NCI-H69 (cell line): ENCODE results near the gene P2RY11.

ENCODE experiments used
- DNase-seq: peaks from one replicate; lab custom pipeline; 2025; lab: John Stamatoyannopoulos, UW

Gene P2RY11

GRCh38 chr19:10111405-10111811 lies at the start of gene P2RY11:
Gene P2RY11 (plus strand): TSS chr19:10111693. CDS start chr19:10111722, 29 bp downstream.
- DNase-seq: no peak

GRCh38 chr19:10061717-10062310 lies 49.7 kb upstream of the P2RY11 start:
- DNase-seq: no peak

GRCh38 chr19:10068205-10068604 lies 43.3 kb upstream of the P2RY11 start:
- no peak for DNase-seq

- no peak for DNase-seq
These were observed 42.4 kb upstream of the P2RY11 start for GRCh38 chr19:10069046-10069445.

GRCh38 chr19:10070730-10071446 lies 40.6 kb upstream of the P2RY11 start:
- DNase-seq: no peak

- peak; percentile 52 for DNase-seq
These were observed 37.3 kb upstream of the P2RY11 start for GRCh38 chr19:10074153-10074552.

- DNase-seq: no peak
These were observed 35.0 kb upstream of the P2RY11 start for GRCh38 chr19:10076535-10076934.

- DNase-seq: no peak
These were observed 33.2 kb upstream of the P2RY11 start for GRCh38 chr19:10078329-10078728.

GRCh38 chr19:10079031-10079453 lies 32.5 kb upstream of the P2RY11 start:
- no peak for DNase-seq

GRCh38 chr19:10083911-10084310 lies 27.6 kb upstream of the P2RY11 start:
- no peak for DNase-seq

- no peak for DNase-seq
These were observed 26.7 kb upstream of the P2RY11 start for GRCh38 chr19:10084803-10085202.

GRCh38 chr19:10085641-10086590 lies 25.6 kb upstream of the P2RY11 start, which contains the start of gene SHFL:
Gene SHFL (plus strand): TSS chr19:10086317. CDS start chr19:10086428, 111 bp downstream.
- peak; percentile 56 for DNase-seq

- DNase-seq: no peak
These were observed 24.8 kb upstream of the P2RY11 start for GRCh38 chr19:10086591-10087192.

GRCh38 chr19:10087296-10088061 lies 24.0 kb upstream of the P2RY11 start:
- DNase-seq: no peak

- no peak for DNase-seq
These were observed 22.4 kb upstream of the P2RY11 start for GRCh38 chr19:10088949-10089554.

GRCh38 chr19:10089801-10090375 lies 21.6 kb upstream of the P2RY11 start:
- DNase-seq: no peak

GRCh38 chr19:10091370-10091687 lies 20.2 kb upstream of the P2RY11 start:
- no peak for DNase-seq

- DNase-seq: no peak
These were observed 19.4 kb upstream of the P2RY11 start for GRCh38 chr19:10091895-10092641.

- no peak for DNase-seq
These were observed 18.7 kb upstream of the P2RY11 start for GRCh38 chr19:10092648-10093294.
